Measurements from ENCODE around the gene HOXD8. TPM values are rescaled to one million over a fixed set of nuclear protein-coding genes. Genes with fewer than 3 reads are reported as not detected.

The HOXD8 gene
- total RNA-seq, 1 experiment from 2014 or later: not detected

GRCh38 chr2:176154576-176155252 lies 25.2 kb downstream of the HOXD8 start:
- POLR2A ChIA-PET: no interaction called here
- H3K27me3 Mint-ChIP-seq (ENCODE audit: insufficient read depth, unreplicated experiment): no peaks in the 10 kb centered on the region
- CTCF ChIA-PET: interaction anchor here (0.6 to 1.3 kb wide), 7 partner anchors 14 to 868 kb away, joined by 3 to 6 read pairs (median 3); no protein-coding TSS in a partner anchor
- H3K36me3 Mint-ChIP-seq (ENCODE audit: insufficient read depth, unreplicated experiment): peaks cover 5% of the 10 kb centered on the region
- intact Hi-C loops (cut with micrococcal nuclease): no loop called here
- no peaks in the 10 kb centered on the region for H3K9me3 Mint-ChIP-seq (ENCODE audit: unreplicated experiment)
- DNase-seq (ENCODE audit: unreplicated experiment): no peak
- no peaks in the 10 kb centered on the region for H3K4me1 Mint-ChIP-seq (ENCODE audit: insufficient read depth, unreplicated experiment)
- H3K4me3 Mint-ChIP-seq (ENCODE audit: unreplicated experiment): no peak overlapping the region
- TF ChIP-seq CTCF (IDR thresholded peaks at IDR 0.05; ENCODE audit: unreplicated experiment): no peak
- H3K27ac Mint-ChIP-seq (ENCODE audit: low read depth, unreplicated experiment): no peak overlapping the region
- no TSS peak for BruUV-seq (replicated peaks)

- peaks cover 5% of the 10 kb centered on the region for H3K36me3 Mint-ChIP-seq (ENCODE audit: insufficient read depth, unreplicated experiment)
- ChIA-PET POLR2A (no interaction called here), CTCF (interaction anchor here (0.6 to 1.3 kb wide), 6 partner anchors 14 to 868 kb away, joined by 3 to 6 read pairs (median 3); no protein-coding TSS in a partner anchor)
- H3K27ac Mint-ChIP-seq (ENCODE audit: low read depth, unreplicated experiment): no peak overlapping the region
- TF ChIP-seq CTCF (IDR thresholded peaks at IDR 0.05; ENCODE audit: unreplicated experiment): no peak
- DNase-seq (ENCODE audit: unreplicated experiment): no peak
- H3K9me3 Mint-ChIP-seq (ENCODE audit: unreplicated experiment): no peaks in the 10 kb centered on the region
- no peaks in the 10 kb centered on the region for H3K27me3 Mint-ChIP-seq (ENCODE audit: insufficient read depth, unreplicated experiment)
- H3K4me1 Mint-ChIP-seq (ENCODE audit: insufficient read depth, unreplicated experiment): no peaks in the 10 kb centered on the region
- intact Hi-C loops (cut with micrococcal nuclease): no loop called here
- BruUV-seq (replicated peaks): no TSS peak
- no peak overlapping the region for H3K4me3 Mint-ChIP-seq (ENCODE audit: unreplicated experiment)
Observed at GRCh38 chr2:176155356-176156044, 26.0 kb downstream of the HOXD8 start.

GRCh38 chr2:176156301-176156806 lies 26.8 kb downstream of the HOXD8 start:
- Mint-ChIP-seq H3K4me3 (ENCODE audit: unreplicated experiment) (no peak overlapping the region), H3K4me1 (ENCODE audit: insufficient read depth, unreplicated experiment) (no peaks in the 10 kb centered on the region), H3K36me3 (ENCODE audit: insufficient read depth, unreplicated experiment) (peaks cover 5% of the 10 kb centered on the region), H3K27ac (ENCODE audit: low read depth, unreplicated experiment) (no peak overlapping the region), H3K27me3 (ENCODE audit: insufficient read depth, unreplicated experiment) (no peaks in the 10 kb centered on the region), H3K9me3 (ENCODE audit: unreplicated experiment) (no peaks in the 10 kb centered on the region)
- BruUV-seq (replicated peaks): no TSS peak
- DNase-seq (ENCODE audit: unreplicated experiment): no peak
- TF ChIP-seq CTCF (IDR thresholded peaks at IDR 0.05; ENCODE audit: unreplicated experiment): no peak
- CTCF ChIA-PET: interaction anchor here (0.6 kb wide), 1 partner anchor 659 kb away, joined by 3 read pairs; no protein-coding TSS in a partner anchor
- intact Hi-C loops (cut with micrococcal nuclease): no loop called here
- POLR2A ChIA-PET: no interaction called here

GRCh38 chr2:176156807-176157498 lies 27.4 kb downstream of the HOXD8 start, which contains the start of gene HOXD3:
HOXD3 (plus strand) TSS chr2:176157307; CDS start chr2:176169115, 11,808 bp downstream.
- no peaks in the 10 kb centered on the region for H3K4me1 Mint-ChIP-seq (ENCODE audit: insufficient read depth, unreplicated experiment)
- peaks cover 5% of the 10 kb centered on the region for H3K36me3 Mint-ChIP-seq (ENCODE audit: insufficient read depth, unreplicated experiment)
- no peak for TF ChIP-seq CTCF (IDR thresholded peaks at IDR 0.05; ENCODE audit: unreplicated experiment)
- BruUV-seq (replicated peaks): no TSS peak
- ChIA-PET CTCF (interaction anchor here (0.6 kb wide), 1 partner anchor 659 kb away, joined by 3 read pairs; no protein-coding TSS in a partner anchor), POLR2A (interaction anchor here (0.7 kb wide), 1 partner anchor 303 kb away, joined by 3 read pairs; no protein-coding TSS in a partner anchor)
- H3K27ac Mint-ChIP-seq (ENCODE audit: low read depth, unreplicated experiment): no peak within 1 kb of the TSS
- H3K9me3 Mint-ChIP-seq (ENCODE audit: unreplicated experiment): no peaks in the 10 kb centered on the region
- no peak for DNase-seq (ENCODE audit: unreplicated experiment)
- intact Hi-C loops (cut with micrococcal nuclease): no loop called here
- H3K4me3 Mint-ChIP-seq (ENCODE audit: unreplicated experiment): no peak within 1 kb of the TSS
- no peaks in the 10 kb centered on the region for H3K27me3 Mint-ChIP-seq (ENCODE audit: insufficient read depth, unreplicated experiment)

All from MCF 10A (cell line).